Breast epithelium (tissue), 4 donors: ENCODE data around the gene LPCAT2. TPM values are rescaled to one million over a fixed set of nuclear protein-coding genes. Genes with fewer than 3 reads are reported as not detected.
"Not testable (repeated sequence)": the region's sequence is repeated elsewhere in the genome, so short reads cannot be mapped to it uniquely, and the experiment has no call there.

Source experiments
- DNase-seq, 2 donors: peaks; one replicate each; pipeline ENCODE4 v3.0.0-alpha.2; 2019; ENCODE audit warnings: low spot score in 2 of 2
- H3K27ac ChIP-seq, 2 donors: fragments of 200-600 bp; sonication (generic) in 1 of 2; one replicate each; pipeline ENCODE4 v1.5.1; 2016 to 2019; ENCODE audit warnings: mild to moderate bottlenecking in 1 of 2
- H3K27me3 ChIP-seq, 2 donors: fragments of 200-600 bp; sonication (generic) in 1 of 2; one replicate each; pipeline versions ENCODE4 v1.5.1 to v1.6.0; 2017 to 2019; ENCODE audit warnings: control low read depth in 1 of 2, mild to moderate bottlenecking in 1 of 2
- H3K36me3 ChIP-seq: fragments of 200-600 bp; one replicate; pipeline ENCODE4 v1.5.1; 2019
- H3K4me1 ChIP-seq, 2 donors: fragments of 200-600 bp; sonication (generic); one replicate each; pipeline ENCODE4 v1.5.1; 2016 to 2019; ENCODE audit warnings: control low read depth in 1 of 2
- H3K4me3 ChIP-seq, 3 donors: fragments of 200-600 bp; sonication (generic); 1 replicate in 2 of 3; 2 replicates in 1 of 3; pipeline ENCODE4 v1.5.1; 2016 to 2019; ENCODE audit warnings: mild to moderate bottlenecking in 3 of 3, moderate library complexity in 2 of 3
- H3K9me3 ChIP-seq, 2 donors: fragments of 200-600 bp; sonication (generic) in 1 of 2; one replicate each; pipeline ENCODE4 v1.5.1; 2016 to 2019; ENCODE audit warnings: control low read depth in 1 of 2
- CTCF ChIP-seq, 3 donors: fragments of 450-650 bp; IDR thresholded peaks; one replicate each; pipeline ENCODE4 v1.5.1; 2016 to 2017; ENCODE audit warnings: antibody characterized with exemption in 3 of 3, mild to moderate bottlenecking in 3 of 3, moderate library complexity in 3 of 3
- POLR2A ChIP-seq: fragments of 450-650 bp; IDR thresholded peaks from one replicate; pipeline ENCODE4 v1.6.1; 2016; ENCODE audit warnings: antibody characterized with exemption, mild to moderate bottlenecking, moderate library complexity
- POLR2AphosphoS5 ChIP-seq, 3 donors: sonication (generic); formaldehyde crosslinking; IDR thresholded peaks; one replicate each; pipeline ENCODE4 v1.6.1; 2017; ENCODE audit warnings: antibody characterized with exemption in 3 of 3
- intact Hi-C: fragments of 100-400 bp; cut with DNase I; formaldehyde crosslinking; loops from one replicate; pipeline ENCODE4 v1.15.1; 2023; ENCODE audit warnings: low total_unique reads
- total RNA-seq, 3 donors: library from RNA; depleted of rRNA; stranded (reverse); fragments of >200 nt; gene quantifications; one replicate each; pipeline ENCODE4 v1.1.0, GENCODE V29; 2016

The LPCAT2 gene
- total RNA-seq, 3 donors from 2014 or later: 12.3 to 35.9 (median 24.3) TPM

- H3K27ac ChIP-seq: no peak overlapping the region
- no peaks in the 10 kb centered on the region for H3K9me3 ChIP-seq
- DNase-seq: no peak
- H3K27me3 ChIP-seq: no peaks in the 10 kb centered on the region
- H3K4me1 ChIP-seq: no peaks in the 10 kb centered on the region
- TF ChIP-seq POLR2AphosphoS5 (IDR thresholded peaks at IDR 0.05): no peak
- TF ChIP-seq POLR2A: no peak
- TF ChIP-seq CTCF (IDR thresholded peaks at IDR 0.05): no peak
- no peak overlapping the region for H3K4me3 ChIP-seq
- no peaks in the 10 kb centered on the region for H3K36me3 ChIP-seq
- intact Hi-C loops: no loop called here
These were observed 89.1 kb downstream of the LPCAT2 start for GRCh38 chr16:55597928-55598327.

- Histone ChIP-seq H3K4me3 (no peak overlapping the region), H3K27me3 (no peaks in the 10 kb centered on the region), H3K4me1 (no peaks in the 10 kb centered on the region), H3K9me3 (no peaks in the 10 kb centered on the region), H3K27ac (no peak overlapping the region), H3K36me3 (no peaks in the 10 kb centered on the region)
- TF ChIP-seq POLR2AphosphoS5 (IDR thresholded peaks at IDR 0.05): no peak
- TF ChIP-seq POLR2A: no peak
- DNase-seq: no peak
- intact Hi-C loops: no loop called here
These were observed 97.0 kb downstream of the LPCAT2 start for GRCh38 chr16:55605754-55606336.

GRCh38 chr16:55613613-55614335, 104.9 kb downstream of the LPCAT2 start:
- Histone ChIP-seq H3K4me1 (no peaks in the 10 kb centered on the region), H3K4me3 (no peak overlapping the region), H3K36me3 (no peaks in the 10 kb centered on the region), H3K27me3 (no peaks in the 10 kb centered on the region), H3K9me3 (no peaks in the 10 kb centered on the region), H3K27ac (no peak overlapping the region)
- intact Hi-C loops: no loop called here
- TF ChIP-seq POLR2A: no peak
- TF ChIP-seq POLR2AphosphoS5 (IDR thresholded peaks at IDR 0.05): no peak
- TF ChIP-seq CTCF (IDR thresholded peaks at IDR 0.05): no peak
- no peak for DNase-seq

- intact Hi-C loops: no loop called here
These were observed 106.2 kb downstream of the LPCAT2 start for GRCh38 chr16:55615071-55615470.

GRCh38 chr16:55615670-55616069, 106.8 kb downstream of the LPCAT2 start:
- H3K4me1 ChIP-seq, H3K4me3 ChIP-seq, intact Hi-C loops, H3K9me3 ChIP-seq, H3K27me3 ChIP-seq, DNase-seq, H3K36me3 ChIP-seq, H3K27ac ChIP-seq: not testable (repeated sequence)

More at GRCh38 chr16:55615071-55615470, 106.2 kb downstream of the LPCAT2 start:
- Histone ChIP-seq H3K4me3 (no peak overlapping the region), H3K36me3 (no peaks in the 10 kb centered on the region), H3K27ac (no peak overlapping the region), H3K27me3 (no peaks in the 10 kb centered on the region), H3K4me1 (no peaks in the 10 kb centered on the region), H3K9me3 (no peaks in the 10 kb centered on the region)
- no peak for DNase-seq
- TF ChIP-seq POLR2A (no peak), POLR2AphosphoS5 (IDR thresholded peaks at IDR 0.05) (no peak), CTCF (IDR thresholded peaks at IDR 0.05) (no peak)

GRCh38 chr16:55621771-55622170, 112.9 kb downstream of the LPCAT2 start:
- Histone ChIP-seq H3K4me3 (no peak overlapping the region), H3K4me1 (no peaks in the 10 kb centered on the region), H3K9me3 (no peaks in the 10 kb centered on the region), H3K27me3 (no peaks in the 10 kb centered on the region), H3K36me3 (no peaks in the 10 kb centered on the region), H3K27ac (no peak overlapping the region)
- DNase-seq: no peak
- intact Hi-C loops: no loop called here
- TF ChIP-seq CTCF (IDR thresholded peaks at IDR 0.05): no peak
- no peak for TF ChIP-seq POLR2AphosphoS5 (IDR thresholded peaks at IDR 0.05)
- no peak for TF ChIP-seq POLR2A
